GM23338 (cell line): ENCODE results near the gene CD34.

Experiments used
- CREB1 ChIP-seq: fragments of 250-450 bp; sonication (Bioruptor Pico); IDR thresholded peaks from 2 replicates; pipeline ENCODE4 v1.5.0; 2020; ENCODE audit warnings: low read depth, mild to moderate bottlenecking, moderate library complexity
- EZH2 ChIP-seq: fragments of 200-600 bp; sonication (generic); IDR thresholded peaks from one replicate; pipeline ENCODE4 v1.8.0; 2017; ENCODE audit warnings: antibody characterized with exemption, mild to moderate bottlenecking, low read depth; ENCODE audit not compliant: unreplicated experiment
- EZH2phosphoT487 ChIP-seq: fragments of 200-600 bp; sonication (generic); IDR thresholded peaks from one replicate; pipeline ENCODE4 v1.8.1; 2018; ENCODE audit warnings: antibody characterized with exemption; ENCODE audit not compliant: unreplicated experiment
- JUNB ChIP-seq: IDR thresholded peaks from one replicate; pipeline ENCODE4 v1.6.1; 2016; ENCODE audit warnings: antibody characterized with exemption; ENCODE audit not compliant: unreplicated experiment
- NANOG ChIP-seq: IDR thresholded peaks from 2 replicates; pipeline ENCODE4 v1.6.1; 2016; ENCODE audit warnings: antibody characterized with exemption, borderline replicate concordance
- POLR2AphosphoS5 ChIP-seq: IDR thresholded peaks from 2 replicates; pipeline ENCODE4 v1.6.1; 2016; ENCODE audit warnings: antibody characterized with exemption, low read depth
- STAT1 ChIP-seq: IDR thresholded peaks from one replicate; pipeline ENCODE4 v1.6.1; 2016; ENCODE audit warnings: antibody characterized with exemption; ENCODE audit not compliant: unreplicated experiment
- ZNF331 ChIP-seq: fragments of 250-450 bp; sonication (Bioruptor Pico); IDR thresholded peaks from 2 replicates; pipeline ENCODE4 v1.5.0; 2020; ENCODE audit warnings: low read depth, mild to moderate bottlenecking, moderate library complexity
- TF ChIP-seq, protein P1 (sequence below): IDR thresholded peaks from one replicate; pipeline ENCODE4 v1.6.1; 2018; ENCODE audit warnings: antibody characterized with exemption; ENCODE audit not compliant: unreplicated experiment
- TF ChIP-seq, protein P2 (sequence below), 2 experiments: fragments of 200-600 bp in 1 of 2; sonication (generic) in 1 of 2; conservative IDR thresholded peaks; 2 replicates each; pipeline versions ENCODE4 v1.5.1 to v1.6.1; 2016 to 2017; ENCODE audit warnings: antibody characterized with exemption in 2 of 2, low read depth in 2 of 2, mild to moderate bottlenecking in 2 of 2, moderate library complexity in 1 of 2

DNA sequence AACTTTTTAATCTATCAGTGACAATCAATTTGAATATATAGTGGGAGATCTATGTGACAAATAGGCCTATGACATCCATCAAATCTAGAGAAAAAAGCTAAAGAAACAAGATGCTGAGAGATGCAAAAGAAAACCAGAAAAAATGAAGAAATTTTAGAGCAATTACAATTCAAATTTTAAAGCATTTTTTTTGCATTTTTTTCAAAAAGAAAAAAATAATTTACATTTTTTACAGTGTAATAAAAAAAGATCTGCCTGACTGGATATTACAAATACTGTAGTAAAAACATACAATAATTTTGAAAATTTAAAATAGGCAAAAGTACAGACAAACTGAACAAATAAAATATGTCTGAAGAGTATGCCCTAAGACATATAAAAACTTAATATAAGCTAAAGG is 14.4 kb downstream of the CD34 start:
- TF ChIP-seq, protein P1, sequence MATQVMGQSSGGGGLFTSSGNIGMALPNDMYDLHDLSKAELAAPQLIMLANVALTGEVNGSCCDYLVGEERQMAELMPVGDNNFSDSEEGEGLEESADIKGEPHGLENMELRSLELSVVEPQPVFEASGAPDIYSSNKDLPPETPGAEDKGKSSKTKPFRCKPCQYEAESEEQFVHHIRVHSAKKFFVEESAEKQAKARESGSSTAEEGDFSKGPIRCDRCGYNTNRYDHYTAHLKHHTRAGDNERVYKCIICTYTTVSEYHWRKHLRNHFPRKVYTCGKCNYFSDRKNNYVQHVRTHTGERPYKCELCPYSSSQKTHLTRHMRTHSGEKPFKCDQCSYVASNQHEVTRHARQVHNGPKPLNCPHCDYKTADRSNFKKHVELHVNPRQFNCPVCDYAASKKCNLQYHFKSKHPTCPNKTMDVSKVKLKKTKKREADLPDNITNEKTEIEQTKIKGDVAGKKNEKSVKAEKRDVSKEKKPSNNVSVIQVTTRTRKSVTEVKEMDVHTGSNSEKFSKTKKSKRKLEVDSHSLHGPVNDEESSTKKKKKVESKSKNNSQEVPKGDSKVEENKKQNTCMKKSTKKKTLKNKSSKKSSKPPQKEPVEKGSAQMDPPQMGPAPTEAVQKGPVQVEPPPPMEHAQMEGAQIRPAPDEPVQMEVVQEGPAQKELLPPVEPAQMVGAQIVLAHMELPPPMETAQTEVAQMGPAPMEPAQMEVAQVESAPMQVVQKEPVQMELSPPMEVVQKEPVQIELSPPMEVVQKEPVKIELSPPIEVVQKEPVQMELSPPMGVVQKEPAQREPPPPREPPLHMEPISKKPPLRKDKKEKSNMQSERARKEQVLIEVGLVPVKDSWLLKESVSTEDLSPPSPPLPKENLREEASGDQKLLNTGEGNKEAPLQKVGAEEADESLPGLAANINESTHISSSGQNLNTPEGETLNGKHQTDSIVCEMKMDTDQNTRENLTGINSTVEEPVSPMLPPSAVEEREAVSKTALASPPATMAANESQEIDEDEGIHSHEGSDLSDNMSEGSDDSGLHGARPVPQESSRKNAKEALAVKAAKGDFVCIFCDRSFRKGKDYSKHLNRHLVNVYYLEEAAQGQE = no peak
- TF ChIP-seq, protein P2, sequence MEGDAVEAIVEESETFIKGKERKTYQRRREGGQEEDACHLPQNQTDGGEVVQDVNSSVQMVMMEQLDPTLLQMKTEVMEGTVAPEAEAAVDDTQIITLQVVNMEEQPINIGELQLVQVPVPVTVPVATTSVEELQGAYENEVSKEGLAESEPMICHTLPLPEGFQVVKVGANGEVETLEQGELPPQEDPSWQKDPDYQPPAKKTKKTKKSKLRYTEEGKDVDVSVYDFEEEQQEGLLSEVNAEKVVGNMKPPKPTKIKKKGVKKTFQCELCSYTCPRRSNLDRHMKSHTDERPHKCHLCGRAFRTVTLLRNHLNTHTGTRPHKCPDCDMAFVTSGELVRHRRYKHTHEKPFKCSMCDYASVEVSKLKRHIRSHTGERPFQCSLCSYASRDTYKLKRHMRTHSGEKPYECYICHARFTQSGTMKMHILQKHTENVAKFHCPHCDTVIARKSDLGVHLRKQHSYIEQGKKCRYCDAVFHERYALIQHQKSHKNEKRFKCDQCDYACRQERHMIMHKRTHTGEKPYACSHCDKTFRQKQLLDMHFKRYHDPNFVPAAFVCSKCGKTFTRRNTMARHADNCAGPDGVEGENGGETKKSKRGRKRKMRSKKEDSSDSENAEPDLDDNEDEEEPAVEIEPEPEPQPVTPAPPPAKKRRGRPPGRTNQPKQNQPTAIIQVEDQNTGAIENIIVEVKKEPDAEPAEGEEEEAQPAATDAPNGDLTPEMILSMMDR (conservative IDR thresholded peaks at IDR 0.05; ENCODE audit: low read depth in 2 of 2) = no peak
- TF ChIP-seq POLR2AphosphoS5 (no peak), EZH2 (no peak), EZH2phosphoT487 (no peak), JUNB (no peak), STAT1 (no peak), ZNF331 (no peak), CREB1 (CRISPR knock-in tag) (no peak), NANOG (no peak)
